ENCODE data around the gene MTARC2. TPM values are rescaled to one million over a fixed set of nuclear protein-coding genes. Genes with fewer than 3 reads are reported as not detected.

Gene MTARC2
- total and polyA plus RNA-seq, 2 experiments from 2014 or later = 36.4 to 54.5 TPM

DNA sequence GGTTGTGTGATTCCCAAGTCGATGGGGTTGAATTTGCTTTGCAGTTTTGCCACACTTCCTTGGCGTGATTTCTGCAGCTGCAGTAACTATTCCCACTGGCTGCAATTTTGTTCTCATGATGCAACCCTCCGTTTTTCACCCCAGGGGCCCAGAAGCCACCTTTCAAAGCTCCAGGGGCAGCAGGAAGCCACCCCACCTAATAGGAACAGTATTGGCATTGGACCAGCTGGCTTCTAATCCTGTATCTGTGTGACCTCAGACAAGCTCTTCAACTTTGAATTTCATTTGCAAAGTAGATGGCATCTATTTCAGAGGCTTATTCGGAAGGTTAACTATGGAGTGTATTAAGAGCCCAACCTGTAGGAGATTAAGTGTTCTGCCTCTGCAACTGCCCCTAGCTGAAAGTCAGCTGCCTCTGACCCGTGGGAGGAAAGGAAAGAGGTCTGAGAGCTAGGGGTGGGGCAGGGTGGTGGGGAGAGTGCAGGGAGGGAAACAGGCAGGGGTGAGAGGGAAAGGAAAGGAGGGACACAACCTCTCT, 45.3 kb upstream of the MTARC2 start:
- no peaks in the 10 kb centered on the region for H3K9me3 ChIP-seq (ENCODE audit: low read depth)
- DNase-seq (ENCODE audit: low read depth in 1 of 2, low spot score in 1 of 2) = no peak
- no peak overlapping the region for H3K4me3 ChIP-seq
- H3K4me1 ChIP-seq (ENCODE audit: low read depth) = no peaks in the 10 kb centered on the region
- TF ChIP-seq, protein P1, sequence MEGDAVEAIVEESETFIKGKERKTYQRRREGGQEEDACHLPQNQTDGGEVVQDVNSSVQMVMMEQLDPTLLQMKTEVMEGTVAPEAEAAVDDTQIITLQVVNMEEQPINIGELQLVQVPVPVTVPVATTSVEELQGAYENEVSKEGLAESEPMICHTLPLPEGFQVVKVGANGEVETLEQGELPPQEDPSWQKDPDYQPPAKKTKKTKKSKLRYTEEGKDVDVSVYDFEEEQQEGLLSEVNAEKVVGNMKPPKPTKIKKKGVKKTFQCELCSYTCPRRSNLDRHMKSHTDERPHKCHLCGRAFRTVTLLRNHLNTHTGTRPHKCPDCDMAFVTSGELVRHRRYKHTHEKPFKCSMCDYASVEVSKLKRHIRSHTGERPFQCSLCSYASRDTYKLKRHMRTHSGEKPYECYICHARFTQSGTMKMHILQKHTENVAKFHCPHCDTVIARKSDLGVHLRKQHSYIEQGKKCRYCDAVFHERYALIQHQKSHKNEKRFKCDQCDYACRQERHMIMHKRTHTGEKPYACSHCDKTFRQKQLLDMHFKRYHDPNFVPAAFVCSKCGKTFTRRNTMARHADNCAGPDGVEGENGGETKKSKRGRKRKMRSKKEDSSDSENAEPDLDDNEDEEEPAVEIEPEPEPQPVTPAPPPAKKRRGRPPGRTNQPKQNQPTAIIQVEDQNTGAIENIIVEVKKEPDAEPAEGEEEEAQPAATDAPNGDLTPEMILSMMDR (IDR thresholded peaks at IDR 0.05; ENCODE audit: low read depth, low read length) = no peak
- no peaks in the 10 kb centered on the region for H3K36me3 ChIP-seq
- no peaks in the 10 kb centered on the region for H3K27me3 ChIP-seq
- H3K27ac ChIP-seq = no peak overlapping the region

- H3K4me3 ChIP-seq = no peak overlapping the region
- TF ChIP-seq, protein P1 (IDR thresholded peaks at IDR 0.05; ENCODE audit: low read depth, low read length) = no peak
- no peaks in the 10 kb centered on the region for H3K9me3 ChIP-seq (ENCODE audit: low read depth)
- no peaks in the 10 kb centered on the region for H3K4me1 ChIP-seq (ENCODE audit: low read depth)
- DNase-seq (ENCODE audit: low read depth in 1 of 2, low spot score in 1 of 2) = no peak
- no peaks in the 10 kb centered on the region for H3K36me3 ChIP-seq
- H3K27me3 ChIP-seq = no peaks in the 10 kb centered on the region
- no peak overlapping the region for H3K27ac ChIP-seq
These were observed 44.8 kb upstream of the MTARC2 start for GRCh38 chr1:220703305-220703704.

GRCh38 chr1:220705782-220706181, 42.3 kb upstream of the MTARC2 start:
- Histone ChIP-seq H3K27ac (no peak overlapping the region), H3K9me3 (ENCODE audit: low read depth) (no peaks in the 10 kb centered on the region), H3K4me1 (ENCODE audit: low read depth) (no peaks in the 10 kb centered on the region), H3K36me3 (no peaks in the 10 kb centered on the region), H3K27me3 (no peaks in the 10 kb centered on the region), H3K4me3 (no peak overlapping the region)
- TF ChIP-seq, protein P1 (IDR thresholded peaks at IDR 0.05; ENCODE audit: low read depth, low read length) = no peak
- no peak for DNase-seq (ENCODE audit: low read depth in 1 of 2, low spot score in 1 of 2)

DNA sequence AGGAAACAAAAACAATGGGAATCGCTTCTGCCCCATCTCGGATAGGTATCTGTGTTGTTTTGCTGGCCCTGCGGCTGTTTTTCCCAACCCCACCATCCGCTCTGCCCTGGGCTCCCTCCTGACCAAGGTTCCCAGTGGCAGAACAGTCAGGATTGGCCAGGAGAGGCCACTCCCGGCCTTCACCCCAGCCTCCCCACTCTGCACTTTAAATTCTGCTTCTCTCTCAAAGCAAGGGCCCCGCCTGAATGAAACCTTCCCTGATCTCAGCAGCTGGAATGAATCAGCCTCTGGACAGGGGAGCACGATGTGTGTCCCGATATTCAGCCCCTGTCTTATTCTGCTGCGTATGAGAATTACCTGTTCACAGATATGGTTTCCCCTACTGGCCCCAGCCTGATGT, 41.6 kb upstream of the MTARC2 start:
- DNase-seq (ENCODE audit: low read depth in 1 of 2, low spot score in 1 of 2) = no peak

GRCh38 chr1:220707160-220707559, 41.0 kb upstream of the MTARC2 start:
- Histone ChIP-seq H3K27me3 (no peaks in the 10 kb centered on the region), H3K4me1 (ENCODE audit: low read depth) (no peaks in the 10 kb centered on the region), H3K27ac (no peak overlapping the region), H3K4me3 (no peak overlapping the region), H3K36me3 (no peaks in the 10 kb centered on the region), H3K9me3 (ENCODE audit: low read depth) (no peaks in the 10 kb centered on the region)
- TF ChIP-seq, protein P1 (IDR thresholded peaks at IDR 0.05; ENCODE audit: low read depth, low read length) = no peak
- no peak for DNase-seq (ENCODE audit: low read depth in 1 of 2, low spot score in 1 of 2)

More for the DNA sequence above, 41.6 kb upstream of the MTARC2 start:
- no peak overlapping the region for H3K27ac ChIP-seq
- TF ChIP-seq, protein P1 (IDR thresholded peaks at IDR 0.05; ENCODE audit: low read depth, low read length) = no peak
- H3K27me3 ChIP-seq = no peaks in the 10 kb centered on the region
- no peaks in the 10 kb centered on the region for H3K4me1 ChIP-seq (ENCODE audit: low read depth)
- H3K36me3 ChIP-seq = no peaks in the 10 kb centered on the region
- H3K4me3 ChIP-seq = no peak overlapping the region
- H3K9me3 ChIP-seq (ENCODE audit: low read depth) = no peaks in the 10 kb centered on the region
